HEK293 (cell line): Measurements from ENCODE around the gene DOCK7.

Experiments
- SP2 ChIP-seq: fragments of 450-650 bp; formaldehyde crosslinking; IDR thresholded peaks from 2 replicates; pipeline ENCODE4 v1.5.1; 2016; ENCODE audit warnings: missing biosample characterization, missing genetic modification characterization
- ZNF792 ChIP-seq: fragments of 450-650 bp; formaldehyde crosslinking; IDR thresholded peaks from 2 replicates; pipeline ENCODE4 v1.5.1; 2016; ENCODE audit warnings: missing biosample characterization, missing genetic modification characterization
- TF ChIP-seq, protein P1 (sequence below): fragments of 450-650 bp; formaldehyde crosslinking; IDR thresholded peaks from 2 replicates; pipeline ENCODE4 v1.5.1; 2016; ENCODE audit warnings: missing biosample characterization, missing genetic modification characterization

DNA sequence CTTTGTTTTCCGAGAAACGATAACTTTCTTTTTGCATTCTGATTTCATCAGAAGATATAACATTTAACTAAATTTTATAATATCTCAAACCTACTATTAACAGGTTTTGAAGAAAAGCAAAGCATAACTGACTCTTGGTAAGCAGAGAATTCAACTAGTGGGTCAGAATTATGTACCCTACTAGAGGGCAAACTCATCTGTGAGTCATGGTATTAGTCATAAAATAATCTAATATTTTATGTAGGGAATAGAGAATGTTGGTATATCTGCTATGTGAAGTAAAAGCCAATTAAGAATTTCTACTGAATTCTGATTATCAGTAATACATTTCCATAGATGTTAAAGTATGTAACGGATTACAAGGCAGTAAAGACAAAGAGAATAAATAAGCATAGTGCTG lies 194.5 kb downstream of the DOCK7 start:
- no peak for TF ChIP-seq SP2 (tag by site-specific recombination)
- TF ChIP-seq, protein P1, sequence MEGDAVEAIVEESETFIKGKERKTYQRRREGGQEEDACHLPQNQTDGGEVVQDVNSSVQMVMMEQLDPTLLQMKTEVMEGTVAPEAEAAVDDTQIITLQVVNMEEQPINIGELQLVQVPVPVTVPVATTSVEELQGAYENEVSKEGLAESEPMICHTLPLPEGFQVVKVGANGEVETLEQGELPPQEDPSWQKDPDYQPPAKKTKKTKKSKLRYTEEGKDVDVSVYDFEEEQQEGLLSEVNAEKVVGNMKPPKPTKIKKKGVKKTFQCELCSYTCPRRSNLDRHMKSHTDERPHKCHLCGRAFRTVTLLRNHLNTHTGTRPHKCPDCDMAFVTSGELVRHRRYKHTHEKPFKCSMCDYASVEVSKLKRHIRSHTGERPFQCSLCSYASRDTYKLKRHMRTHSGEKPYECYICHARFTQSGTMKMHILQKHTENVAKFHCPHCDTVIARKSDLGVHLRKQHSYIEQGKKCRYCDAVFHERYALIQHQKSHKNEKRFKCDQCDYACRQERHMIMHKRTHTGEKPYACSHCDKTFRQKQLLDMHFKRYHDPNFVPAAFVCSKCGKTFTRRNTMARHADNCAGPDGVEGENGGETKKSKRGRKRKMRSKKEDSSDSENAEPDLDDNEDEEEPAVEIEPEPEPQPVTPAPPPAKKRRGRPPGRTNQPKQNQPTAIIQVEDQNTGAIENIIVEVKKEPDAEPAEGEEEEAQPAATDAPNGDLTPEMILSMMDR (tag by site-specific recombination), result no peak
- TF ChIP-seq ZNF792 (tag by site-specific recombination), result no peak
